ENCODE measurements around the gene CAVIN2. TPM values are rescaled to one million over a fixed set of nuclear protein-coding genes. Genes with fewer than 3 reads are reported as not detected.

CAVIN2 gene
- total RNA-seq, 1 donor from 2014 or later: not detected

DNA sequence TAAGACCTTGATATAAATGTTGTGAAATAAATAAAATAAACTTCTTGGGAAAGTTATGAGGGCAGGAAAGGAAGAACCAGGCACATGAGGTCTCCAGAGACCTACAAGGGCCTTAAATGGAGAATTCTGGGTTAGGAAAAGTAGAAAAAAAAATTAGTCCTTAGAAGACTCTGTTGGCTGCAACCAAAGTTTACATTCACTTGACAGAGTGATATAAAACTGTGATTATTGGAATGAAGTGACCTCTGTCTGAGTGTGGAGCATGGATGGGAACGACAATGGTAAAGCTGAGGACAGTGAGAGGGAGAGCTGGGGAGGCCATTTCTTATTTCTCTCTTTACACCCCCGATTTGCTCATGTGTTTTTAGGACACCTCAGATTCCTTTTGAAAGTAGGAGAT, 29.0 kb upstream of the CAVIN2 start:
- H3K9me3 Mint-ChIP-seq: no peaks in the 10 kb centered on the region
- intact Hi-C loops (cut with micrococcal nuclease): no loop called here
- no peak overlapping the region for H3K27ac Mint-ChIP-seq
- H3K27me3 Mint-ChIP-seq: peaks cover 10% of the 10 kb centered on the region
- no peaks in the 10 kb centered on the region for H3K4me1 Mint-ChIP-seq
- H3K36me3 Mint-ChIP-seq (ENCODE audit: low read depth): no peaks in the 10 kb centered on the region
- H3K4me3 Mint-ChIP-seq: no peak overlapping the region
- DNase-seq: no peak

DNA sequence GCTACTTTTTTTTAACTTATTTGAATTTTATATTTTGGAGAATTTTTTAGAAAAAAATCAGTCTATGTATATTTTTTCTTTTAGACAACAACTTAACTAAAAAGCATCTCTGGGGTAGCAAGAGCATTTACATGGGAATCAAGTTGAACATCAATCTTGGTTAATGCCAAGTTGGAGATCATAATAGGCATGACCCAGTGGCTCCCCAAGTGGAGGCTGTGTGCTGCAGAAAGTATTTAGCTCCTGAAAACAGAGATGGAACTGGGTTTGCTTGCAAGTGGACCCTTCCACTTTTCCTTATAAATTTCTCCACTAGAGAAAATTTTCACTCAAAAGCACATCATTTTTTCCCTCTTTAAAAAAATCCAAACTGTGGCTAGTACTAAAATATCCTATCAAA, 23.9 kb upstream of the CAVIN2 start:
- H3K4me3 Mint-ChIP-seq: no peak overlapping the region
- intact Hi-C loops (cut with micrococcal nuclease): no loop called here
- H3K27me3 Mint-ChIP-seq: peaks cover 9% of the 10 kb centered on the region
- H3K36me3 Mint-ChIP-seq (ENCODE audit: low read depth): no peaks in the 10 kb centered on the region
- H3K9me3 Mint-ChIP-seq: no peaks in the 10 kb centered on the region
- no peaks in the 10 kb centered on the region for H3K4me1 Mint-ChIP-seq
- no peak overlapping the region for H3K27ac Mint-ChIP-seq
- DNase-seq: no peak

DNA sequence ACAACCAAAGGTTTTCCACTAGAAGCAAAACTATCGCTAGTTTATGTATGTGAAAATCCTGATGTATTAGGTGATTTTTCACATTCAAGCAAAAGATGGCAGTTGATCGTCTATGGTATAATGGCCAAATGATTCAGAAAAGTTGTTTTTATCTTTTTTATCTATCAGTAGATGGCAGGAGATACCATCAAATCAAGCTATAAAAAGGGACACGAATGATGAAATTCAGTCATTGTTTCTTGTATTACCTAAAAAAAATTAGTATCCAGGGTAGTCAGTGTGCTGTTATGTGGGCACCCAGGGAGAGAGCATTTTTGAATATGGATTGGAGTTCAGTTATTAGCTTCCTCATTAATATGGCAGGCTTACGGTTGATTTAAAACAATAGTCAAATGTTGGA, 22.9 kb upstream of the CAVIN2 start:
- H3K4me1 Mint-ChIP-seq: no peaks in the 10 kb centered on the region
- no peaks in the 10 kb centered on the region for H3K36me3 Mint-ChIP-seq (ENCODE audit: low read depth)
- intact Hi-C loops (cut with micrococcal nuclease): no loop called here
- H3K4me3 Mint-ChIP-seq: no peak overlapping the region
- no peak overlapping the region for H3K27ac Mint-ChIP-seq
- no peak for DNase-seq
- peaks cover 12% of the 10 kb centered on the region for H3K27me3 Mint-ChIP-seq
- H3K9me3 Mint-ChIP-seq: no peaks in the 10 kb centered on the region

DNA sequence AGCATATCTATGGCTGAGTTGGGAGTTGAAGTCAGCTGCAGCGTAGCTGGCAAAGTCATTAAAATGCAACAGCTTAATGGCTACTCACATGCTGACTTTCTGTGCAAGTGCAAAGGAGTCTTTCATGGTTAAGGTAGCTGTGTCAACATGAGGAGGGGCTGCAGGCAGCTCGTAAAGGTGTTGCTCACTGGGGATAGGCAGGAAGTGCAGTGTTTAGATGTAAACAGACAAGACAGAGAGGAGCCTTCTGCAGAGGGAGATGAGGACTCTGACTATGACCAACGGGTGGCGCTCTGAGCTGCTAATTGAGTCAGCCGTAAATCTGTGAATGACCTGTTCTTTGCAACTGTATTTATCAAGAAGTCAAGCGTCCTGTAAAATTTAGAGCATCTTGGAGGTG, 22.3 kb upstream of the CAVIN2 start:
- Mint-ChIP-seq H3K4me3 (no peak overlapping the region), H3K36me3 (ENCODE audit: low read depth) (no peaks in the 10 kb centered on the region), H3K27ac (no peak overlapping the region), H3K27me3 (peaks cover 12% of the 10 kb centered on the region), H3K4me1 (no peaks in the 10 kb centered on the region), H3K9me3 (no peaks in the 10 kb centered on the region)
- intact Hi-C loops (cut with micrococcal nuclease): no loop called here
- no peak for DNase-seq

DNA sequence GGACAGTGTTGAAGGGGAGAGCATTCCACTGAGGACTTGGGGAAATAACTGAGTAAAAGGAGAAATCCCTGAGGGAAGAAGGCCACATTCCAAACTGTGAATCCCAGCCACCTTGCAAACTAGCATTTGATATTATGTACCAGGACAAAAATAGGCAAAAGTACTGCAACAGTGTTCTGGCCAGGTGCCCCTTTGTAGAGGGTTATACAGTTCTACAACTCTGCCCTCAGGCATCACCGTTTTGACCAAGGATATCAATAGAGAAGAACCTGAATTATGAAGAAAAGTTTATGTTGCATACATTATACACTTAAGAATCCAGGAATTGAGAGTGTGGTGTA, 20.6 kb upstream of the CAVIN2 start:
- Mint-ChIP-seq H3K36me3 (ENCODE audit: low read depth) (no peaks in the 10 kb centered on the region), H3K4me3 (no peak overlapping the region), H3K4me1 (no peaks in the 10 kb centered on the region), H3K9me3 (no peaks in the 10 kb centered on the region), H3K27ac (no peak overlapping the region), H3K27me3 (peaks cover 16% of the 10 kb centered on the region)
- intact Hi-C loops (cut with micrococcal nuclease): no loop called here
- DNase-seq: no peak

DNA sequence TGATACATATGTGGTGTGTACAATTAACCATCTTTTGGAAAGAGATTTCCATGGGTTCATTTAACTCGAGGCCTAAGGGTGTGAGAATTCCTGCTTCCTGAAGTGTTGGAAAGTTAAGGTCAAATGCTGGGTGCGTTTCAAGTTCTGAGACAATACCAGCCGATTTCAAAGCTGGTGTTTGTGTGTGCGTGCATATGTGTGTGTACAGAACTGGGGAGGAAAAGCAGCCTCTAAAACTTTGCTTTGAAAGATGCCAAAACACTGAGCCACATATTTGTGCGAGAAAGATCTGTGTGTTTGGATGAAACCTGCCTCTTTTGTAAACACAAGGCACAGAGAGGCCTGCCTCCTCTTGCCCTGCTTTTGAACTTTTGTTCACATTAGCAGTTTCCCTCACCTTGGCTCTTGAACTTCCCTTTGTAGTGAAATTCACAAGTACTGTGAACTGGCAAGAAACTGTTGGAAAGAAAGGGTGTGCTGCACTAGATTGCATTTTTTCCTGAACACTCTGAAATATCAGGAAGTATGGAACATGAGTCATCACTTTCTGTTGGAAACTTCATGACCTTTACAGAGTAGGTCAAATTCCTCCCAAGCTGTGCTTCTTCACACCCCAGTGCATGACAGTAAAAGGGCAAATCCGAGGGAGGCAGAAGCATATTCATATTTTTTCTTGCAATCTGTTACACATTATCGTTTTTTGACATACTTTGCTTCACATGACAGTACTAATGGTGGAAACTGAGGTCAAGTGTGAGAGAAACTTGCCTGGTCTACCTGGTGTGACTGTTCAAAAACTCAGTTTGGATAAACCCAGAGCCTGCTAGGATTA, 20.0 kb upstream of the CAVIN2 start:
- Mint-ChIP-seq H3K36me3 (ENCODE audit: low read depth) (no peaks in the 10 kb centered on the region), H3K4me1 (no peaks in the 10 kb centered on the region), H3K9me3 (no peaks in the 10 kb centered on the region), H3K27ac (no peak overlapping the region), H3K4me3 (no peak overlapping the region), H3K27me3 (peaks cover 14% of the 10 kb centered on the region)
- intact Hi-C loops (cut with micrococcal nuclease): no loop called here
- no peak for DNase-seq

DNA sequence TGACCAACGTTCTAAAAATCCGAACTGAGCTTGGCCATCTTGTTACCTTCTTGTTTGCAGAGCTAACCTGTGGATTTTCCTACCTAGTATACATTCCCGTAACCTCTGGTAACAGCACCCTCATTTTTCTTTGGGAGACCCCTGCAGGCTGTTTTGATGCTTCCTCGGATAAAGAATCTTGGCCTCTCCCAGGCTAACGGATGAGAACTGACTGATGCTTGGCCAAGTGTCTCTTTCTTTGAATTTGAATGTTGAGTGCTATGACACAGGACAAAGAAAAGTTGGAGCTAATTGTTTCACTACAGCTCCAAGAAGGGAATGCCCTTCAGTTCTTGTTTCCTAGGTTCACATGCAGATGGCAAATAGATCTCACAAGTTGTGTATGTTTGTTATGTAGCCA, 19.3 kb upstream of the CAVIN2 start:
- Mint-ChIP-seq H3K27ac (no peak overlapping the region), H3K27me3 (peaks cover 14% of the 10 kb centered on the region), H3K4me1 (no peaks in the 10 kb centered on the region), H3K36me3 (ENCODE audit: low read depth) (no peaks in the 10 kb centered on the region), H3K4me3 (no peak overlapping the region), H3K9me3 (no peaks in the 10 kb centered on the region)
- intact Hi-C loops (cut with micrococcal nuclease): no loop called here
- no peak for DNase-seq

DNA sequence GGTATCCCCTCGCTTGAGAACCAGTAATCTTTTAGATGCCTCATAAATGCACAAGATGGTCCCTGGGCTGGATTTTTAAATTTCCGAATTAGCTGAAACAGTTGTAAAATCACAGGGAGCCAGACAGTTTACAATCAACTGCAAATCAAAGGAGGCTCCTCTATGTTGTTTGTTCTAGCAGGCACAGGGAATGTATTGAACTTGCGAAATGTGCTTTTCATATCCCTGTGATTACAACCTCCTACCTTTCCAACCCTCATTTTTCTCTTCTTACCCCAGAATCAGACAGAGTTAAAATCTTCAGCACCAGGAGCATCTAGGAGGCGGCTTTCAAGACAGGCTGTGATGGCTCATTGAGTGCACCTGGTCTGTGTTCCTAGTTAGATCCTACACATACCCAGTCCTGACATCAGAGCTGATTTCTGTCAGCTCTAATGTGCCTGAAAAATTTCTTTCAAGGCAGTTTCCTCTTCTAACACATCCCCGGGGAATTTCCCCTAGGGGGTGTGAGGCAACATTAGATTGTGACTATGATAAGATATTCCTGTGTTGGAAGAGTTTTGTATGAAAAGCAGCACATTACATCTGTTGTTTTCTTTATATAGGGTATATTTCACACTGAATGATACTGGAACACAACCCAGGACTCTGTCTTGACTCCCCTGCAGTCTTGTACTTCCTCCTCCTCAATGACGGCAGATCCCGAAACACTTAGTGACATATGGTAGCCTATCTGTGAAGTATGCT, 17.9 kb upstream of the CAVIN2 start:
- Mint-ChIP-seq H3K9me3 (no peaks in the 10 kb centered on the region), H3K4me1 (no peaks in the 10 kb centered on the region), H3K27ac (no peak overlapping the region), H3K4me3 (no peak overlapping the region), H3K36me3 (ENCODE audit: low read depth) (no peaks in the 10 kb centered on the region), H3K27me3 (peaks cover 16% of the 10 kb centered on the region)
- no peak for DNase-seq
- intact Hi-C loops (cut with micrococcal nuclease): no loop called here

DNA sequence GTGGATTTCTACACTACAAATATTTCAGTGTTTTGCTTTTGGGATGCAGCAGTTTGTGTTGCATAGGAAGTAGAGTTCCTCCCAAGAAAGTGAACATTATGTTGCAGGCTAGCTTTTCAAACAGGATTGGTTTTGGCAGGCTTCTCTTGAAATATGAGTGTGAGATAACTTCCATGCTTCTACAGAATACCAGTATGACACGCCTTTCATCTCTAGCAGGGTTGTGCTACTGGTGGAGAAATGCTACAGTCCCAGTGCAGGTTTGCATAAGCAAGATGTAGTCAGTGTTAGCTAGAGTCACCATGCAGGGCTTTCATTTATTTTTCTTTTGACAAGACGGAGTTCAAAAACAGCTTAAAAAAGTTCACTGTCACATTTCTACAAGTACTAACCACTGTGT, 17.1 kb upstream of the CAVIN2 start:
- Mint-ChIP-seq H3K27me3 (peaks cover 15% of the 10 kb centered on the region), H3K4me3 (no peak overlapping the region), H3K9me3 (no peaks in the 10 kb centered on the region), H3K27ac (no peak overlapping the region), H3K4me1 (no peaks in the 10 kb centered on the region), H3K36me3 (ENCODE audit: low read depth) (no peaks in the 10 kb centered on the region)
- intact Hi-C loops (cut with micrococcal nuclease): no loop called here
- DNase-seq: no peak

DNA sequence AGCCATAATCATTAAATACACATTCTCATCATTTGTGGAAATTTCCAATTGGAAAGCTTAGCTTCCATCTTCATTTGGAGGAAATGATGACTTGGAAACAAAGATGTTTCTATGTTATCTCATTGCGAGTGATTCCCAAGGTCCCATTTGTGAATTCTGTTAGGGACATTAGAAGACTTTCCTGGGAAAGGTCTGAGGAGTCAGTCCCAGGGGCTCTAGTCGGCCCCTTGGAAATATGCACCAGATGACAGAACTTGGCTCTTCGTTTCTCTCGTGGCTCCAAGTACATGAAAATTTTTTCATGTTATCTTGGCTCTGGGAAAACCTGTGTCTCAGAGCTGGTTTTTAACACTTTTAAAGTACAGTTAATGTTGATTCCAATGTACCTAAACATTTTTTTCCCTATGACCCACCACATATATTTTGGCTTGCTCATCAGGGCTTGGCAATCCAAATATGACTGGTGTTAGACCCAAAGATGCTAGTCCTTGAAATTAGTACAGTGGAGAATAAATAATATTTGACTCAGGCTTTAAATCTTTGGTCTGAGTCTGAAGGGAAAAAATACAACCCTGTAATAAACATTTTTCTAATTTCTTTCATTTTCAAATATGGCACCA, 15.4 kb upstream of the CAVIN2 start:
- Mint-ChIP-seq H3K27ac (no peak overlapping the region), H3K27me3 (peaks cover 15% of the 10 kb centered on the region), H3K36me3 (ENCODE audit: low read depth) (no peaks in the 10 kb centered on the region), H3K4me1 (no peaks in the 10 kb centered on the region), H3K9me3 (no peaks in the 10 kb centered on the region), H3K4me3 (no peak overlapping the region)
- DNase-seq: no peak
- intact Hi-C loops (cut with micrococcal nuclease): no loop called here

DNA sequence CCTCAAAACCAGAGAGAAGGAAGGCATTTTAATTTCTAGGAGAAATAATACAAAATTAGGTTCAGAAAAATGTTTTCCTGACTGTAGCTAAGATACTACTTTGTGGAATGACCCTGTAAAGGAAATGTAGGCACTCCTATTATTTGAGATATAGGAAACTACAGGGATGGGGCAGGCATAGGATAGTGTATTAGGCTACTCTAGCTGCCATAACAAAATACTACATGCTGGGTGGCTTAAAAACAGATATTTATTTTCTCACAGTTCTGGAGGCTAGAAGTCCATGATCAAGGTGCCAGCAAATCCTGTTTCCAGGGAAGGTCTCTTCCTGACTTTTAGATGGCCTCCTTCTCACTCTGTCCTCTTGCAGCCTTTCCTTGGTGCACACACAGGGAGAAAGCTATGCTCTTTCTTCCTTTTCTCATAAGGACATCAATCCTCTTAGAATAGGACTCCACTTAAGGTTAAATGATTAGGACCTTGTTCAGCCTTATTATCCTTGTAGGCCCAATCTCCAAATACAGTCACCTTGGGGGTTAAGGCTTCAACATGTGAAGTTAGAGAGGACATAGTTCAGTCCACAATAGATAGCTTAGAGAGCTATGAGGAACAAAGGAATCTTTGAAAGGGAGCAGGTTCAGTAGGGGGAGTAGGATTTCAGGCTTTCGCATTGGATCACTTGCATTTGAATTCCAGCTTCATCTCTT, 14.0 kb upstream of the CAVIN2 start:
- no peaks in the 10 kb centered on the region for H3K36me3 Mint-ChIP-seq (ENCODE audit: low read depth)
- H3K4me1 Mint-ChIP-seq: no peaks in the 10 kb centered on the region
- no peak for DNase-seq
- H3K27ac Mint-ChIP-seq: no peak overlapping the region
- no peaks in the 10 kb centered on the region for H3K9me3 Mint-ChIP-seq
- H3K4me3 Mint-ChIP-seq: no peak overlapping the region
- intact Hi-C loops (cut with micrococcal nuclease): no loop called here
- peaks cover 18% of the 10 kb centered on the region for H3K27me3 Mint-ChIP-seq

DNA sequence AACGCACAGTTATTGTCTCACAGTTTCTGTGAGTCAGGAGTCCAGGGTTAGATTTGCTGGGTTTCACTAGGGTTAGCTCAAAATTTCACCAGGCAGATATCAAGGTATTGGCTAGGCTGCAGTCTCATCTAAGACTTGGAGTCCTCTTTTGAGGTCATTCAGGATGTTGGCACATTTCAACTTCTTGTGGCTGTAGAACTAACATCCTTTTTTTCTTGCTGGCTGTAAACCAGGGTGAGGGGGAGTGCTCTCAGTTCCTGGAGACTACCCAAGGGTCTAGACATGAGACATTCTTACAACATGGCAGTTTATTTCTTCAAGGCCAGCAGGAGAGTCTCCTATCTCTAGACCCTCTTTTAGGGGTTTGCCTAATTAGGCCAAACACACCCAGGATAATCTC, 12.8 kb upstream of the CAVIN2 start:
- no peak overlapping the region for H3K4me3 Mint-ChIP-seq
- peaks cover 18% of the 10 kb centered on the region for H3K27me3 Mint-ChIP-seq
- no peaks in the 10 kb centered on the region for H3K9me3 Mint-ChIP-seq
- H3K4me1 Mint-ChIP-seq: no peaks in the 10 kb centered on the region
- H3K27ac Mint-ChIP-seq: no peak overlapping the region
- intact Hi-C loops (cut with micrococcal nuclease): no loop called here
- H3K36me3 Mint-ChIP-seq (ENCODE audit: low read depth): no peaks in the 10 kb centered on the region
- DNase-seq: no peak

DNA sequence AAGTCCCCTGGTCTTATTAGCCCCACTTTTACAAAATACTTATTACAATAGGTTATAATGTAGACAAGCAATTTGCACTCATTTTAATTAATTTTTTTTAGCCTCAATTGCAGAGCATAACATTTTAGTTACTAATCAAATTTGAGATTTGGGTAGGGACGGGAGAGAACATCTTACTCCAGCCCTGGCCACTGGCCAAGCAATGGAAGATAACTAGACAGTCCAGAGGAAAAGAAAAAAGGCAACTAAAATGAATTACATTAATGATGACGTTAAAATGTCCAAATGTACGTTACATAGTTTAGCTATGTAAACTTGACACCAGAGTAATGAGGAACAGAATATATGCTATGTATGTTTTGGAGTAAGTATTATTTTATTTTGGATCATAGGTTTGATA, 11.0 kb upstream of the CAVIN2 start:
- no peaks in the 10 kb centered on the region for H3K36me3 Mint-ChIP-seq (ENCODE audit: low read depth)
- no peak overlapping the region for H3K27ac Mint-ChIP-seq
- peaks cover 23% of the 10 kb centered on the region for H3K27me3 Mint-ChIP-seq
- no peaks in the 10 kb centered on the region for H3K4me1 Mint-ChIP-seq
- intact Hi-C loops (cut with micrococcal nuclease): no loop called here
- H3K4me3 Mint-ChIP-seq: no peak overlapping the region
- DNase-seq: no peak
- no peaks in the 10 kb centered on the region for H3K9me3 Mint-ChIP-seq

DNA sequence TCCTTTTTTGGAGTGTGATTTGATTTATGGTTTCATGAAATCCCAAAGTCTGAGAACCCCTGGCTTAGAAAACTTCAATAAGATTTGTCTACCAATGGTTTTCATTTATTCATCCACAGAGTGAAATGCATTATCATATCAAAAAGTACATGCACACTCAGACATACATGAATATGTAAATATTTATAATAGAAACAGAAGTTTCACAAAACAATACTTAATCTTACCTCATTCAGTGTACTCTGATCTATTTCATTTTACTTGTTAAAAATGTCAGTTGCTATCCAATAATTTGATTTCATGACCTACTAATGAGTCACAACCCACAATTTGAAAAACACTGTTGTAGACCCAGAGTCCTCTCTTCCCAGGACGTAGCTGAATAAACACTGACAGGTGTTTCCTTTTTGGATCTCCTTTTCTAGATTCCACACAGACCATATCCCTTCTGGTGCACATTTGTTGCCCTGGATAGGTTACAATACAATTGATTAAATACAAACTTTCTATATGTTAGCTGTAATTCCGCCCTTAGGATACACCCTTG, 10.4 kb upstream of the CAVIN2 start:
- intact Hi-C loops (cut with micrococcal nuclease): no loop called here
- no peak for DNase-seq
- peaks cover 23% of the 10 kb centered on the region for H3K27me3 Mint-ChIP-seq
- H3K27ac Mint-ChIP-seq: no peak overlapping the region
- no peaks in the 10 kb centered on the region for H3K9me3 Mint-ChIP-seq
- no peaks in the 10 kb centered on the region for H3K4me1 Mint-ChIP-seq
- no peaks in the 10 kb centered on the region for H3K36me3 Mint-ChIP-seq (ENCODE audit: low read depth)
- no peak overlapping the region for H3K4me3 Mint-ChIP-seq
